NCI-H526 treated with DMSO at 0.1 percent for 48 hours (cell line): ENCODE data around the gene SUGP2.
A peak's percentile ranks its signal among the peaks of the same experiment; 100 is the strongest.
"Not testable (repeated sequence)": the region's sequence is repeated elsewhere in the genome, so short reads cannot be mapped to it uniquely, and the experiment has no call there.

Experiments used
- DNase-seq: peaks from one replicate; lab custom pipeline; 2025; lab: John Stamatoyannopoulos, UW

Gene SUGP2

GRCh38 chr19:19031891-19032290, 1.4 kb downstream of the SUGP2 start:
- no peak for DNase-seq

GRCh38 chr19:19028526-19028925, 4.8 kb downstream of the SUGP2 start:
- DNase-seq: no peak

- DNase-seq: no peak
These were observed 6.1 kb downstream of the SUGP2 start for GRCh38 chr19:19027228-19027627.

- DNase-seq: no peak
These were observed 6.9 kb downstream of the SUGP2 start for GRCh38 chr19:19026299-19026971.

- no peak for DNase-seq
These were observed 7.5 kb downstream of the SUGP2 start for GRCh38 chr19:19025861-19026260.

- not testable (repeated sequence) for DNase-seq
These were observed 9.9 kb downstream of the SUGP2 start for GRCh38 chr19:19023376-19023775.

- DNase-seq: no peak
These were observed 10.8 kb downstream of the SUGP2 start for GRCh38 chr19:19022380-19022961.

- DNase-seq: no peak
These were observed 12.2 kb downstream of the SUGP2 start for GRCh38 chr19:19021115-19021514.

- no peak for DNase-seq
These were observed 22.8 kb downstream of the SUGP2 start for GRCh38 chr19:19010551-19010950.

GRCh38 chr19:19009951-19010350, 23.4 kb downstream of the SUGP2 start:
- DNase-seq: no peak

- DNase-seq: no peak
These were observed 27.1 kb downstream of the SUGP2 start for GRCh38 chr19:19006213-19006612.

GRCh38 chr19:19004144-19004543, 29.2 kb downstream of the SUGP2 start:
- DNase-seq: no peak

GRCh38 chr19:18999896-19000620, 33.3 kb downstream of the SUGP2 start:
- DNase-seq: no peak

GRCh38 chr19:18999016-18999758, 34.1 kb downstream of the SUGP2 start:
- no peak for DNase-seq

- no peak for DNase-seq
These were observed 35.0 kb downstream of the SUGP2 start for GRCh38 chr19:18998276-18998675.

GRCh38 chr19:18996796-18997394, 36.4 kb downstream of the SUGP2 start:
- DNase-seq: no peak

GRCh38 chr19:18996351-18996750, 37.0 kb downstream of the SUGP2 start:
- DNase-seq: no peak

- DNase-seq: peak; percentile 1
These were observed 37.5 kb downstream of the SUGP2 start for GRCh38 chr19:18995804-18996241.

- no peak for DNase-seq
These were observed 40.2 kb downstream of the SUGP2 start for GRCh38 chr19:18993115-18993514.

- DNase-seq: no peak
These were observed 40.6 kb downstream of the SUGP2 start for GRCh38 chr19:18992696-18993095.

GRCh38 chr19:18991468-18991867, 41.8 kb downstream of the SUGP2 start:
- DNase-seq: no peak

- DNase-seq: no peak
These were observed 42.3 kb downstream of the SUGP2 start for GRCh38 chr19:18991006-18991405.
